AG08396 (cell line): ENCODE data around the gene DBN1.

ENCODE experiments used
- DNase-seq: peaks from one replicate; pipeline ENCODE4 v3.0.0; 2012; ENCODE audit warnings: low spot score, mixed read lengths

DBN1 gene

GRCh38 chr5:177443144-177443983 lies 30.1 kb downstream of the DBN1 start:
- no peak for DNase-seq

- DNase-seq: no peak
Observed at GRCh38 chr5:177442066-177442826, 31.2 kb downstream of the DBN1 start.

DNA sequence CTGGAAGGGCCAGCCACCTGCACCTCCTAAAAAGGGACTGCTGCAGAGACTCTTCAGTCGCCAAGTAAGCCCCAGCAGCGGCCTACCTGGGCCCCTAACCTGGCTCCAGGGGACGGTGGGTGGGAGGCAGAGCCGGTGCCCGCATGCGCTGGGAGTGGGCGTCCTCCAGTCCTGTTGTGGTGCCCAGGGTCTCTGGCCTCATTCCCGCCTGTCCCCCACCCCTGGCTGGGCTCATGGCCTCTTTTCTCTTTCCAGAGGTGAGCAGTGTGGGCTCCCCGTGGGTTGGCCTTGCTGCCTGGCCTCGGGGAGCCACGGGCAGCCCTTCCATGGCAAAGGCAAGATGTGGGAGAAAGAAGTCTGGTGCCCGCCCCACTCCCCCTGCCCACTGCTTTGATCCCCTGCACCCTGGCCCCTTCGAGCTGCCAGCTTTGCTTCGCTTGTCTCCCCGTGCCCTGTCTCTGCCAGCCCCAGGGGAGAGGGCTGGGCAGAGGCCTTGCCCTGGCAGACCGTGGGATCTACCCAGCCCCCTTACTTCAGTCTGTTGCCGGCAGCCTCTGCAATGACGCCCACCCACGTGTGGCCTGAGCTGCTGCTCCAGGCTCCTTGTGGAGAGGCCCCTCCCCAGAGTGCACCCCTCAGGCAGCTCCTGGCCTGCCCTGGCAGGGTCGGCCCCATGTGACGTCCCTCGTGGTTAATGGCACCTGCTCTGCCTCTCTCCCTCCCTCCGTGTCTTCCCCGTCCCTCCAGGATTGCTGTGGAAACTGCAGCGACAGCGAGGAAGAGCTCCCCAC lies 32.2 kb downstream of the DBN1 start:
- no peak for DNase-seq

DNA sequence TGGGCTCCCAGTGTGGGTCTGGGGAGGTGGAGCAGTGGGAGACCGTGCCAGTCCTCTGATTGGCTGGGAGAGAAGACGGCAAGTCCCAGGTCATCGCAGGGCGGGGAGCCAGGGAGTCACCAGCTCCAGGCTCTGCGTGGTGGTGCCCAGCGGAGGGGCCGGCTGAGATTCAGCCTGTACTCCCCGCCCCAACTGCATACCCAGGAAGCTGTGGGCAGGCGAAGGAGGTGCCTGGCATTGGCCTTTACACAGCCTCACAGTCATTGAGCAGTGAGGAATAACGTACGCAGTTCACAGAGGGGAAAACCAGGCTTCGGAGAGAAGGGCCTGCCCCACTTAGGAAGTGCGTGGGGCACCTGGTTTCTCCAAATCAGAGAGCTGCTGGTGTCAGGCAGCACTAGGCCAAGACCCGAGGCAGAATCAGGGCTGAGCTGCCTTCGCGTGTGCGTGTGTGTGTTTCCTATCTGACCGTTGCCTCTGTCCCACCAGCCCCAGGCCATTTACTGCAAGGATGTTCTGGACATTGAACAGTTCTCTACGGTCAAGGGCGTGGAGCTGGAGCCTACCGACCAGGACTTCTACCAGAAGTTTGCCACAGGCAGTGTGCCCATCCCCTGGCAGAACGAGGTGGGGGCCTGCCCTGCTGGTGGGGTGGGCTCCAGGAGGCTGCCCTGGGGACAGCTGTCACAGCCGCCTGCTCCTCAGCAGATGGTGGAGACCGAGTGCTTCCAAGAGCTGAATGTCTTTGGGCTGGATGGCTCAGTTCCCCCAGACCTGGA lies 33.0 kb downstream of the DBN1 start:
- no peak for DNase-seq

GRCh38 chr5:177439518-177440053 lies 33.8 kb downstream of the DBN1 start:
- no peak for DNase-seq

DNA sequence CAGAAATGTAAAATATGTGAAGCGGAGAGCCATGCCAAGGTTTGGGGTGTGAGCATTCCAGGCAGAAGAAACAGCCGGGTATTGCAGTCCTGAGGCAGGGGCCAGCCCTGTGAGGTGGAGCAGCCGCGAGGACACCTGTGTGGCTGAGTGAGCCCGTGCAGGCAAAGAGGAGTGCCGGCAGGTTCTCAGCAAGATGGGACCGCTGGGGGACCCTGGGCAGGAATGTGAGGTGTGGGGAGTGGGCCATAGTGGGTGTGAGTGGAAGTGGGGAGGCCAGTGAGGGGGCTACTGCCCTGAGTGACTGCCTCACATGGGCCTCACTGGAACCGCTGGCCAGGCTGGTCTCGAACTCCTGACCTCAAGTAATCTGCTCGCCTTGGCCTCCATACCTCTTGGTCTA lies 35.0 kb downstream of the DBN1 start:
- DNase-seq: no peak

DNA sequence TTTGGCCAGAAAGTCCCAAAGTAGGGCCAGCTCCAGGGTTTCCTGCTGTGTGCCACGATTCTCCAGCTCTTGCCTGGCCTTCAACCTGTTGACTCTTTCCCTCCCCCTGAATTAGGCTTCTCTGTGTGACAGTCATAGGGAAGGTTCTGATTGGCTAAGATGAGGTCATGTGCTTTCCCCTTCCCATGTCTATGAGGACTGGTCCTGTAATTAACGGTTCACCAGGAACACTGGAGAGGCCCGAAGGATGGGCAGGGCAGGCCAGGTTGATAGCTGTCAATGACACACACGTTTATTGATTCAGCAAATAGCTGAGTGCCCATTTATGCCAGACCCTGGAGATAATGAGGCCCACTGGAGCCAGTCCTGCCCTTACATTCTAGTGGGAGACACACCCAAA lies 35.8 kb downstream of the DBN1 start:
- no peak for DNase-seq

DNA sequence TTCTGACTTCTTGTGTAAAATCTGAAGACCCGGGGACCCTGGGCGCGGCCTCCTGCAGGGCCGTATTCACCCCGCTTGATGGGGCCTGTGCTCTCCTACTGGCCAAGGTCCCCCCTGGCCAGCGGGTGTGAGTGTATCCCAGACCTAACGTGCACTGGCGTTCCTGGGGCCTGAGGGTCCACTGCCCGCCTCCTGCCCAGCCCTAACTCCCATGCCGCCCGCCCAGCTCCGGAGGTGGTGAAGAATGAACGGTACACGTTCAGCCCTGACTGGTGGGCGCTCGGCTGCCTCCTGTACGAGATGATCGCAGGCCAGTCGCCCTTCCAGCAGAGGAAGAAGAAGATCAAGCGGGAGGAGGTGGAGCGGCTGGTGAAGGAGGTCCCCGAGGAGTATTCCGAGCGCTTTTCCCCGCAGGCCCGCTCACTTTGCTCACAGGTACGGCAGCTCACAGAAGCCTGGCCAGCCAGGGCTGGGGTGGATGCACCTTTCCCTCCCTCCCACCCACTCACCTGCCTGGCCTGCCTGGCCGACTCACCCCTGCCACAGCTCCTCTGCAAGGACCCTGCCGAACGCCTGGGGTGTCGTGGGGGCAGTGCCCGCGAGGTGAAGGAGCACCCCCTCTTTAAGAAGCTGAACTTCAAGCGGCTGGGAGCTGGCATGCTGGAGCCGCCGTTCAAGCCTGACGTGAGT lies 37.4 kb downstream of the DBN1 start:
- no peak for DNase-seq

DNA sequence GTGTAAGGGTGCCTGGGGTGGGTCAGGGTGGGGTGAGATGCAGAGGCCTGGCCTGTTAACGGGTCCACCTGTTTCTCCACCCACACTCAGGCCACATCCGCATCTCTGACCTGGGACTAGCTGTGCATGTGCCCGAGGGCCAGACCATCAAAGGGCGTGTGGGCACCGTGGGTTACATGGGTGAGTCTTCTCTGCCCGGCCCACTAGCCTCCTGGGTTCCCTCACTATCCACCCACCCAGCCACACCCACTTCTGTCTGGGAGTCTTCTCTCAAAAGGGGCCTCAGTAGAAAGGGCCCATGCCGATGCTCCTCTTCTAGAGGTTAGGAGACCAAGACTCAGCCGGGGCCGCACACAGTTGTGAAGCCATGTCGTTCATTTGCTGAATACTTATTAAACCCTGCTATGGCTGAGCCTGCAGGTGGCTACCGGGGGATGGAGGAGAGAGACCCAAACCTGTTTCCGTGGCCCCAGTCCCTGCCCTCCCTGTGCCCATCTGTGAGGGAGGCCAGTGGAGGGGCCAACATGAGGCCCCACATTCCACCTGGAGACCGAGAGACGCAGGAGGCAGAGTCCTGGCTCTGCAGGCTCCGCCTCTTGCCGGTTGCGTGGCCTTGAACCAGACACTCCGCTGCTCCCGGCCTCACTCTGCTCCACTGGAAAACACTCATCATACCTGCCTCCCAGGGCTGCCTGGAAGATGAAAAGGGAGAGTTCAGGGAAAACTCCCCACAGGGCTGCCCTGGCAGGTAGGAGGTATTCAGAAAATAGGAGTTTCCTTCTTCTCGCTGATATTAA lies 38.3 kb downstream of the DBN1 start:
- DNase-seq: no peak

DNA sequence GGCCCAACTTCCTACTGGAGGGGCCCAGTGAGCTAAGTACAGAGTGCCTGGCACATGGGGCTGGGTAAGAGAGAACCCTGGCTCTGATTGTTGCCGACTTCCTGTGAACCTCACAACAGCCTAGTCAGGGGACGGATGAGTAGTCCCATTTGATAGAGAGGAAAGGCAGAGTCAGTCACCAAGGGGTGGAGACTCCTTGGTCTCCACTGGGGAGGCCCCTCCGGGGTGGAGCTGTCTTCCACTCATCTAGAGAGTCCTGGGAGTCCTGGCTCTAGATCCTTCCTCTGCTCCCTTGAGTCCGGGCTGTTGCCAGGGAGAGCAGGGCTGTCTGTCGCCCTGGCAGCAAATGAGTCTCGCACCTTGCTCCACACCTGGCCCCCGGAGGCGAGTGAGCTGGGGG lies 39.0 kb downstream of the DBN1 start:
- DNase-seq: no peak

DNA sequence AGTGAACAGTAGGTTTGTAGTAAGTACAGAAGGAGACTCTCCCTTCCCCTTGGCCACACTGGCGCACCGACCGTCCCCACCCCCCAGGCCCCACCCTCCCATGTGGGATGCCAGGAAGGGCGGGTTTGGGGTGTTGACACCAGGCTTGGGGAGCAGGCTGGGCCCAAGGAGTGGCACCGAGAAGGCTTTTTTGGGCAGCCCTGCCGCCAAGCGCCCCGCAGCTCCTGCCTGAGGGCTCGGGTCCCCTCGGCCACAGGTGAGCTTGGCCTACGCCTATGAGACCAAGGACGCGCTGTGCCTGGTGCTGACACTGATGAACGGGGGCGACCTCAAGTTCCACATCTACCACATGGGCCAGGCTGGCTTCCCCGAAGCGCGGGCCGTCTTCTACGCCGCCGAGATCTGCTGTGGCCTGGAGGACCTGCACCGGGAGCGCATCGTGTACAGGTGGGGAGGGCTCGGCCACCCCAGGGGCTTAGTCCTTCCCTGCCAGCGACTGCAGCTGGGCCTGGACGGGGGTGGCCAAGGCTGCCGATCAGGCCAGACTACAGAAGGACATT lies 39.7 kb downstream of the DBN1 start:
- DNase-seq: no peak

DNA sequence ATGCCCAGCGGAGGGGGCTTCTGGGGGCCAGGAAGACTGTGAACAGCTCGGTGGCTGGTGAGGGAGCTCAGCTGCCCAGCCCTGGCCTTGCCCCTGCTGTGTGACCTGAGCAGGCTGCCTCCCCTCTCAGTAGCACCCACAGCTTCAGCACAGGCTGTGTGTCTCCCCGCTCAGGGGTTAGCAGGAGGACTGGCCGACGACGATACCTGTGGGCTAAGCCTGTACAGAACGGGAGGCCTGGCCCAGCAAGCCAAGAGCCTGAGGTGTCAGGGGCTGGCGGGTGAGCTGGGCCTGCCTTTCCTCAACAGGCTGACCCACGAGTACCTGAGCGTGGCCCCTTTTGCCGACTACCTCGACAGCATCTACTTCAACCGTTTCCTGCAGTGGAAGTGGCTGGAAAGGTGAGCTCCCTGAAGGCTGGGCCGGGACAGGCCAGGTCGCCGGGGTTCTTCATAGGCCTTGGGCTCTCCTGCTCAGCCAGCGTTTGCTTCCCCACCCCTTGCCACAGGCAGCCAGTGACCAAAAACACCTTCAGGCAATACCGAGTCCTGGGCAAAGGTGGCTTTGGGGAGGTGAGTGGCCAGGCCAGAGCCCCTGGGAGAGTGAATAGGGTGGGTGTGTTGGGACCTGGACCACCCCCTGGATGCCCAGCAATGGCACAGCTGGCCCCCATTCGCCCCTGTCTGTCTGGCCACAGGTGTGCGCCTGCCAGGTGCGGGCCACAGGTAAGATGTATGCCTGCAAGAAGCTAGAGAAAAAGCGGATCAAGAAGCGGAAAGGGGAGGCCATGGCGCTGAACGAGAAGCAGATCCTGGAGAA lies 40.4 kb downstream of the DBN1 start:
- no peak for DNase-seq

DNA sequence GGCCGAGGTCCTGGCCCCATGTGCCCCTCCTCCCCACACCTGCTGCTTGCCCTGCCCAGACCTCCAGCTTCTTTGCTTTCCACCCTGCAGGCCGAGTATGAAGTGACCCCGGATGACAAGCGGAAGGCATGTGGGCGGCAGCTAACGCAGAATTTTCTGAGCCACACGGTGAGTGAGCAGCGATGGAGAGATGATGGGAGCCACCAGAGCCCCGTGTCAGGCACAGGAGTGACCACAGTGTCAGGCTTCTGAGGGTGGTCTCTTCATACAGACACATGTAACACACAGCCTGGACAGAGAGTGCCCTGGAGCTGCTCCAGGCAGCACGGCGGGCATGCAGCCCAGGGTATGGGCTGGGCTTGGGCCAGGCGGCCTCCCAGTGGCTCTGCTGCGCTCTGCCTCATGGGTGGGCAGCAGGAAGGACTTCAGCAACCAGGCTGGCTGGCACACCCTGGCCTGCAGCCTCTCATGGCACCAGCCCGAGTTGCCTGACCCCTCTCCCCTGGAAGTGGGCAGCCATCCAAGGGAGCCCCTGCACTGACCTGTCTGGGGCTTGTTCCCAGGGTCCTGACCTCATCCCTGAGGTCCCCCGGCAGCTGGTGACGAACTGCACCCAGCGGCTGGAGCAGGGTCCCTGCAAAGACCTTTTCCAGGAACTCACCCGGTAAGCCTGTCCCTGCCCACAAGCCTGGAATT lies 41.1 kb downstream of the DBN1 start:
- DNase-seq: no peak

GRCh38 chr5:177431317-177432142 lies 41.9 kb downstream of the DBN1 start:
- DNase-seq: no peak

GRCh38 chr5:177430972-177431316 lies 42.5 kb downstream of the DBN1 start:
- no peak for DNase-seq

DNA sequence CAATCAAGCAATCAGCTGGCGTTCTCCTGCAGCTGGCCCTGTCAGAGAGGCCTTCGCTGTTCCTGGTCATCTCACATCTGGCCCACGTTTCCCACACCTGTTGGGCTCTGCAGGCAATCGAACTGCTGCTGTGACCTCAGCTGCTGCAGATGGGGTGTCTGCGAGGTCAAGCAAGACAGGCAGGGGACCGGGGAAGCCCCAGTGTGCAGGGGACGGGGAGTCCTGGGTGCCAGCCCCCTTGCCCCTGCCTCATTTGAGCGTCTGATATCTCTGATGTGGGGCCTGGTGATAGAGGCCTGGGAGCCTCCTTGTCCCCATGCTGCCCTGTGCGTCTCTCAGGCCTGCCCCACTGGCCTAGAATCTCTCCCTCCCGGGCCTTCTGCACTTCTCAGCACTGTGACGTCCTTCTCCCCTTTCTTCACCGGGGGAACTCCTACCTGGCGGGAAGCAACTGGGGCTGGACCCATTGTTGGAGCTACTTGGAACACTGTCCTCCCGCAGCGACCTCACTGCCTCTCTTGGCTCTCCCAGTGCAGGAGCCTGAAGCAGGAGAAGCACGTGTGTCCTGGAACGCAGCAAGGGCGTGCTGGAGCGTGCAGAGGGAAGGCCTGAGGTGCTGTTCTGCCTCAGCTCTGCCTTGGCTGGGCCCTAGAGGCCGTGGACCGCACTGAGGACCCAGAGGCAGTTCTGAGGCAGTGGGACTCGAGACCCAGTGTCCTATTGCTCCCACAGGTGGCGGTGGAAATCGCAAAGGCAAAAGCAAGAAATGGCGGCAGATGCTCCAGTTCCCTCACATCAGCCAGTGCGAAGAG lies 43.1 kb downstream of the DBN1 start:
- DNase-seq: no peak
